NCI-H1105 treated with DMSO at 0.1 percent for 48 hours (cell line): ENCODE measurements around the gene MIDN.

ENCODE experiments used
- DNase-seq: peaks from one replicate; lab custom pipeline; 2025; lab: John Stamatoyannopoulos, UW

The MIDN gene

DNA sequence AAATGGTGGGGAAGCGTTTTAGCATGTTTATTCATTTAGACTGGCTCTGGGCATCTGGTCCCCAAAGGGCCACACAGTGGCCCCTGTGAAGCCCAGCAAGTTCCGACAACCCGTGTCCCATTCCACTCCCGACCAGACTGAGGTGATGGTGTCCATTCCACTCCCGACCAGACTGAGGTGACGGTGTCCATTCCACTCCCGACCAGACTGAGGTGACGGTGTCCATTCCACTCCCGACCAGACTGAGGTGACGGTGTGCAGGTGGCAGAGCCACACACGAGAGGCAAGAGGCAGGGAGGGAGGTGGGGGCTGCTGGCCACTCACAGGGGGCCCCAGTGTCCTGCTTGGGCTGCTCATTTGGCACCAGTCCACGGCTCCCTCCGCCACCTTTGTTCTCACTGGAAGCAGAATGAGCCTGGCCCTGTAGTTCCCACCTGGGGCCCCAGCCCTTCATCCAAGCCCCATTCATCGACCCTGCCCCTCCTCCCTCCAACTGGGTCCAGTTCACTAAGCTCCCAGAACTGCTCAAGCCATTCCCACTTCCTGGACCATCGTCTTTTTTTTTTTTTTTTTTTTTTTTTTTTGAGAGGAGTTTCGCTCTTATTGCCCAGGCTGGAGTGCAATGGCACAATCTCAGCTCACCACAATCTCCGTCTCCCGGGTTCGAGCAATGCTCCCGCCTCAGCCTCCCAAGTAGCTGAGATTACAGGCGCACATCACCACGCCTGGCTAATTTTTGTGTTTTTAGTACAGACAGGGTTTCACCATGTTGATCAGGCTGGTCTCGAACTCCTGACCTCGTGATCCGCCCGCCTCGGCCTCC is 1.9 kb upstream of the MIDN start:
- peak; percentile 11 for DNase-seq

DNA sequence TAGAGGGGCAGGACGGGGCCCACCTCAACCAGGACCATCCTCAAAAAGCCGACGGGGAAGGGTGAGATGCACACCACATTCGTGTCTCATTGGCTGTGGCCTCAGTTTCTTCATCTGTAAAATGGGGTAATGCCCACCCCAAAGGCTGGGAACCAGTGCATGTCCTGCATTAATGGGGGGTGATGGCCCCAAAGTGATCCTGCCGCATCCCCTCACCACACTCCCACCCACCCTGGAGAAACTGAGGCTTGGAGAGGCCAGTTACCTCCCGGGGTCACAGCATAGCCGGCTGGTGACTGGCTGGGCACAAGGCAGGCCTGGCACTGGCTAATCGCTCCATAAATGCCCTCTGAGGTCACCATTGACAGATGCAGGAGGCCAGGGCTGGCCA is 640 bp upstream of the MIDN start:
- DNase-seq = no peak

DNA sequence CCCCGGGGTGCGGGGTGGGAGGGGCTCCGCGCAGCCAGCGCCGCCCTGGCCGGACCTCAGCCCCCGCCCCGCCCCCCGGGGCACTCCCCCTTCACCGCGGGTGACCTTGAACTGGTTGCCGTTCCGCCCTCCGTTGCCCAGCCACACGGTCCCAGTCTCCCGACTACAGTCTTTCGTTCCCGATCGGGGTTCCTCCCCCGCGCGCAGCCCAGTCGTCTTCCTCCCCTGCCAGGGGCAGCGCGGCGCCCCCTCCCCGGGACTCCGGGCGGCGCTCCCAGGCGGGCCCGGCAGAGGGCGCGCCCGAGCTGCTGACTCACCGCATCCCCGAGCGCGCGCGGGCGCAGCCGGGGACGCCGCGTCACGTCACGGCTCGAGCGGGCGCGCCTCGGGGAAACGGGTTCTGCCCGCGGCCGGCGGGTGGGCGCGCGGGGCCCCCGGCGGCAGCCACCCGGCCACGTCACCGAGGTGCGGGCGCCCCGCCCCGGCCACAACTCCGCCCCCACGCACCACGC is 459 bp downstream of the MIDN start:
- peak; percentile 58 for DNase-seq

DNA sequence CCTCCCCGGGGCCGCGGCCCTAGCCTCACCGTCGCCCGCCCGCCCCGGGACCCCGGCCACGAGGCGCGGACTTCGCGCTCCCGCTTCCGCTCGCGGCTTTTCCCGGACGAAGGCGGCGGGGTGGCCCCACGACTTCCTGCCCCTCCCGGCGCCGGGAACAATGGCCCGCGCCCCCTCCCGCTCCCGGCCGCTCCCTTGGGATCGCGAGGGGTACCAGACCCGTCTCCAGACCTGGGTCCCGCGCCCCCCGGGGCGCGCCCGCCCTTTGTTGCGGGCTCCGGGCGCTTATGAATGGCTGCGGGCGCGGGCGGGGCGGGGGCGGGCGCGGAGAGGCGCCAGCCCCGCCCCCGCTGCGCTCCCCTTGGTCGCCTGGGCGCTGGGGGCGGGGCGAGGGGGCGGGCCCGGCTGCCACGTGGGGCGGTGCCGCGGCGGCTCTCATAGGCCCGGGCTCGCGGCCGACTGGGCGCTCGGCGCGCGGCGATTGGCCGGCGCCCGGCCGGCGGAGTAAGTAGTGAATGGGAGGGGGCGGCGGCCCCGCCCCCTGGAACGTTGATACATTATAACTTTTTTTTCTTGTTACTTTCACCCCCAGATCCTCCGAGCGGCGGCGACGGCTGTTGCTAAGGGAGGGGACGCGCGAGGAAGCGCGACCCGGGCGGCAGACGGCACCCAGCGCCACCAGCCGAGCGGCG is 1.1 kb downstream of the MIDN start:
- DNase-seq = peak; percentile 94

DNA sequence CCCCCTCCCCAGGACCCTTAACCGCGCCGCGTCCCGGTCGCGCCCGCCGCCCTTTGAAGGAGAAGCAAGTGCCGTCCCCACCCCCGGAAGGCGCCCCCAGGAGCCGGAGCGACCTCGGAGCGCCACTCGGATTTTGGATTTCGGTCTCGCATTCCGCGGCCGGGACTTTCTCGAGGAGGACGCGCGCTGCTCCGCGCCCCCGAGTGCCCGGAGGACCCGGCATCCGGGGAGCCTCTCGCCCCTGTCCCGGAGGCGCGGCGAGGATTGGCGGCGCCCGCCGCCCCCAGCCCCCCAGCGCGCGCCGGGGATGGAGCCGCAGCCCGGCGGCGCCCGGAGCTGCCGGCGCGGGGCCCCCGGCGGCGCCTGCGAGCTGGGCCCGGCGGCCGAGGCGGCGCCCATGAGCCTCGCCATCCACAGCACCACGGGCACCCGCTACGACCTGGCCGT is 1.6 kb downstream of the MIDN start:
- DNase-seq = no peak

DNA sequence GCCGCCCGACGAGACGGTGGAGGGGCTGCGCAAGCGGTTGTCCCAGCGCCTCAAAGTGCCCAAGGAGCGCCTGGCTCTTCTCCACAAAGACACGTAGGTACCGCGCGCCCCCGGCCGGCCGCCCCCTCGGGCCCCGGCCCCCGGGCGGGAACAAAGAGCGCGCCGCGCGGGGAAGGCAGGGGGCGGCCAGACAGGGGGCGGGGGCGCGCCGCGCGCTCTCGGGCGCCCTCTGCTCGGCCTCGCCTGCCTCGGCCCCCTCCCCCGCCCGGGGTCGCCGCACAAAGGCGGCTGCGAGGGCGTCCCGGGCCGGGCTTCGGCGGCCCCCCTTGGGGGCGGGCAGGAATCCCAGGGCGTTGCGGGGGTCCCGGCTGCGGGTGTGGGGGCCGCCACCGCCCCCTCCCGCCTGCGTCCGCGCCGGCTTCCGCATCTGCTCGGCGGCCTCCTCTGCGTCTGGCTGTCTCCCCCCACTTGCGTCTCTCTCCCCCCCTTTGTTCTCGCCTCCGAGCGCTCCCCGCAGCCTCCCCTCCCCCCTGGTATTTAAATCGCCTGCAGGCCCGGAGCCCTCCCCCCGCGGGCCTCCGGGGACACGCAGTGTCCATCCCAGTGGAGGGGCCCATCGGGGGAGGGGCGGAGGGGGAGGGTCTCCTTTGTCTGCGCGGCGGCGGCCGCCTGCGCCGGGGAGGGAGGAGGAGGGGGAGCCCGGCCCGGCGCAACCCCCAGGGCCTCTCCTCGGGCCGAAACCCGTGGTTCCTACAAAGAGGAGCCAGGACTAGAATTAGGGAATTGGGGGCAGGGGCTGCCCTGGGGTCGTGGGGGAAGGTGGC is 2.3 kb downstream of the MIDN start:
- DNase-seq = peak; percentile 52

DNA sequence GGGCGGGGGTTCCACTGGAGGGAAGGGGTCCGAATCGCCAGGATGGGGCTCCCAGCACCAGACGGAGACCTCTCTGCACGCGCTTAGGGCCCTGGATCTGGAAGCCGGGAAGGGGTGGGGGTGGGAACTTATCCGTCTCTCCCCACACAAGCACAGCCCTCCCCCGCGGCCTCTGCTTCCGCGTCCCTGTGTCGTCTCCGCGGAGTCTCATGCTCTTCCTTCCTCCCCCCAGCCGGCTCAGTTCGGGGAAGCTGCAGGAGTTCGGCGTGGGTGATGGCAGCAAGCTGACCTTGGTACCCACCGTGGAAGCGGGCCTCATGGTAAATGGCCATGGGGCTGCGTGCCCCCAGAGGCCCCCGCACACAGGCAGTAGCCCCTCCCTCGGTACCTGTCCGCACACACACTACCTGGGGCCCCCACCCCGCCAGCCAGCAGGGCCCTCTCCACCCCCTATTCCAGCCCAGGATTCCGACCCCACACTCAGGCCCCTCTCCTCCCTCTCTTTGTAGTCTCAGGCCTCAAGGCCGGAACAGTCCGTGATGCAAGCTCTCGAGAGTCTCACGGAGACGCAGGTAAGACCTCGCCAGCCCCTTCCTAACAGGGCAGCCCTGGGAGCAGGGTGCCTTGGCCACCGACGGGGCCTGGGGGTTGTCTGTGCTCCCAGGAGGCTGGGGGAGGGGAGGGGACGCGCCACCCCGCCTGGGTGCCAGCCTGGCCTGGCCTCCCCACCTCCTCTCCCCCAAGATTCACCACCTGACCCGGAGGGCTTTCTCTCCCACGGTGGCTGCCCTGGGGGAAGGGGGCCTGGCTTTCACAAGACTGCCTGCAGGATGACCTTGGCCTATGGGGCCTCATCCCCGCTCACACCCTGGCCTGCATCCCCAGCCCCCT is 3.2 kb downstream of the MIDN start:
- DNase-seq = no peak

DNA sequence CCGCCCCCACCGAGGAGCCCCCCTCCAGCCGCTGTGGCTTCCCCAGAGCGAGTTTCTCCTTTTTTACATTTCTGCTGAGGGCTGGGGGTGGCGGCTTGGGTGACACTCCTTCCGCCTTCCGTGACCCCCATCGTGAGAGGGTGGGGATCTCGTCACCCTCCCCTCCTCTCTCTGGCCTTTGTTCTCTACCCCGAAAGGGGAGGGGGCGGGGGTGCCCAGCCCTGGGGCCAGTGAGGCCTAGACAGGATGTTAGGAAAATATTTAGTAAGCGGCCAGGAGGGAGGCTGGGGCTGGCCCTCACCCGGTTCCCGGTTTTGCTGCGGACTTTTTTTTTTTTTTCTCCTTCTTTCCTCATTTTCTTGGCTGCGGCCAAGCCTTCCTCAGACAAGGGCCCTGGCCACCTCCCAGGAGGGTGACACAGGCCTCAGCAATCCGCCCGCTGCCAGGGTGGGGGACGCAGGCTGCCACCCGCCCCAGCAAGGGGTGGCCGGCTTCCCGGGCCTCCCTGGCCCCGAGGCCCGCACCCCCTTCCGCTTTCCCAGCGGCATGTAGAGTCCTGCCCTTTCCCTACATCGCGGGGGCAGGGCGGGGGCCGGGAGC is 3.9 kb downstream of the MIDN start:
- DNase-seq = no peak

DNA sequence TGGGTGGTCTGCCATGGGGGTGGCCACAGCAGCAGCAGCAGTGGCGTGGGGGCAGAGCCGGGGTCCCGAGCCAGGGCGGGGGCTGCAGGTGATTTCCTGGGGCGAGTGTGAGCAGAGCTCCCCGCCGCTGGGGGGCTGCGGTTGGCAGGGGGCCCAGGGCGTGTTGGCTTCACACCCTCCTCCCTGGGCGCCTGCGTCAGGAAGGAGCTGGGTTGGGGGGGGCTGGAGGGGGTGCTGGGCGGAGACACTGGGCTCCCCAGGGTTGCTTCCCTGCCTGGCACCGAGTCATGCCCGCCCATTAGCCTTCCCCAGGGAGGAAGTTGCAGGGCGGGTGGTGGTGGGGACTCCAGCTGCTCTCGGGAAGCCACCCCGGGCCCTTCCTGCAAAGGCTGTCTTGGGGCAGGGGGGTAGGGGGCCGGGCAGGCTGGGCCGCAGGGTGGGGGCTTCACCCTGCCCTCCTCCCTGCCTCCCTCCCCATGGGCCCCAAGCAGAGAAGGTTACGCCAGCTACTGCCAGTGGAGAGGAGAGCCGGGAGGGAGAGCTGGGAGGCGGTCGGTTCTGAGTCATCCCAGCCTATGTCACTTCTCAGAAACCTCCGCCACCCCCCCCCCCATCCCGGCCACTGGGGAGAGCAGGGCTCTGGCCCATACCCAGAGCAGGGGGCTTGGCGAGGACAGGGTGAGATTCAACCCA is 4.6 kb downstream of the MIDN start:
- no peak for DNase-seq

DNA sequence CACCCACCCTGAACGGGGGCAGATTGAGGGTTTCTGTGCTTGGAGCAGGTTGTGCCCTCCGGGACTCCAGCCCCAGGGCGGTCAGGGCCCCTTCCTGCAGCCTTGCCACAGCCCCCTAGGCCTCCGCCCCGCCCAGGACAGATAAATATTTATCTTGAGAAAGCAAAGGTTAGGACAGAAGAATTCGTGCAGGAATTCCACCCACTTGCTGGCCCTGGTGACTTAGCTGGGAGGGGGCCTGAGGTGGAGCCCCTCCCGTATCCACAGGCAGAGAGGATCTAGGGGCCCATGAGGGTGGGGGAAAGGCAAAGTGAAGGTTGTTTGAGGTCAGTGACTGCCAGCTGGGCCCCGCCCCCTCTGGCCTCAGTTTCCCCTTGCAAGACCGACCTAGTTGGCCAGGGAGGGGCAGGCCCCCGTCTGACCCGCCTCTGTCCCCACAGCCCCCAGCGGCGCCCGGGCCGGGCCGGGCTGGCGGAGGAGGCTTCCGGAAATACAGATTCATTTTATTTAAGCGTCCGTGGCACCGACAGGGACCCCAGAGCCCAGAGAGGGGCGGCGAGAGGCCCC is 5.2 kb downstream of the MIDN start:
- no peak for DNase-seq

DNA sequence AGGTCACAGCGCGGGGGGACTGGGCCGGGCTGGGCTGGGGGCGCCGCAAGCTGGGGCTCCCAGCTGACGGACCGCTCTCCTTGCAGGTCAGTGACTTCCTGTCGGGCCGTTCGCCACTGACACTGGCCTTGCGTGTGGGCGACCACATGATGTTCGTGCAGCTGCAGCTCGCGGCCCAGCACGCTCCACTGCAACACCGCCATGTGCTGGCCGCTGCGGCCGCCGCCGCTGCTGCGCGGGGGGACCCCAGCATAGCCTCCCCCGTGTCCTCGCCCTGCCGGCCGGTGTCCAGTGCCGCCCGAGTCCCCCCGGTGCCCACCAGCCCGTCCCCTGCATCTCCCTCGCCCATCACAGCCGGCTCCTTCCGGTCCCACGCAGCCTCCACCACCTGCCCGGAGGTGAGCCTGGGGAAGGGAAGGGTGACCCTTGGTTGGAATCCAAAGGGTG is 5.7 kb downstream of the MIDN start:
- no peak for DNase-seq

DNA sequence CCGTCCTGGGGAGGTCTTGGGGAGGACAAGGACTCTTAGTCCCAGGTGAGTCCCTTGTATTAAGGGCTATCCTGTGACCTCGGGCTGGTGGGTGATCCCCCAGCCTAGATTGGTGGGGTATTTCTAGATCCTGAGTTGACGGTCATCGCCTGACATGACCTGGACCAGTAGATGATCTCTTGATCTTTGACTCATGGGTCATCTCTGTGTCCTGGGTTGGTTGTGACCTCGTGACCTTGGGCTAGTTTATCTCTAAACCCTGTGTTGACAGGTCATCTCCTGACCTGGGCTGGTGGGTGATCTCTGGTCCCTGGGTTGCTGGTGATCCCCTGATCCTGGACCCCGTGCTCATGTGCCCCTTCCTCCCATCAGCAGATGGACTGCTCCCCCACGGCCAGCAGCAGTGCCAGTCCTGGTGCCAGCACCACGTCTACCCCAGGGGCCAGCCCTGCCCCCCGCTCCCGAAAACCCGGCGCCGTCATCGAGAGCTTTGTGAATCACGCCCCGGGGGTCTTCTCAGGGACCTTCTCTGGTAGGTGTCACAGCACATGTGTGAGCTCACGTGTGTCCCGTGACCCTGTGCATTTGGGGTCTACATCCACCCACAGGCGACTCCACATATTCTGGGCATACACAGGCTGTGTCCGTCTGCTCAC is 6.3 kb downstream of the MIDN start:
- DNase-seq = no peak

DNA sequence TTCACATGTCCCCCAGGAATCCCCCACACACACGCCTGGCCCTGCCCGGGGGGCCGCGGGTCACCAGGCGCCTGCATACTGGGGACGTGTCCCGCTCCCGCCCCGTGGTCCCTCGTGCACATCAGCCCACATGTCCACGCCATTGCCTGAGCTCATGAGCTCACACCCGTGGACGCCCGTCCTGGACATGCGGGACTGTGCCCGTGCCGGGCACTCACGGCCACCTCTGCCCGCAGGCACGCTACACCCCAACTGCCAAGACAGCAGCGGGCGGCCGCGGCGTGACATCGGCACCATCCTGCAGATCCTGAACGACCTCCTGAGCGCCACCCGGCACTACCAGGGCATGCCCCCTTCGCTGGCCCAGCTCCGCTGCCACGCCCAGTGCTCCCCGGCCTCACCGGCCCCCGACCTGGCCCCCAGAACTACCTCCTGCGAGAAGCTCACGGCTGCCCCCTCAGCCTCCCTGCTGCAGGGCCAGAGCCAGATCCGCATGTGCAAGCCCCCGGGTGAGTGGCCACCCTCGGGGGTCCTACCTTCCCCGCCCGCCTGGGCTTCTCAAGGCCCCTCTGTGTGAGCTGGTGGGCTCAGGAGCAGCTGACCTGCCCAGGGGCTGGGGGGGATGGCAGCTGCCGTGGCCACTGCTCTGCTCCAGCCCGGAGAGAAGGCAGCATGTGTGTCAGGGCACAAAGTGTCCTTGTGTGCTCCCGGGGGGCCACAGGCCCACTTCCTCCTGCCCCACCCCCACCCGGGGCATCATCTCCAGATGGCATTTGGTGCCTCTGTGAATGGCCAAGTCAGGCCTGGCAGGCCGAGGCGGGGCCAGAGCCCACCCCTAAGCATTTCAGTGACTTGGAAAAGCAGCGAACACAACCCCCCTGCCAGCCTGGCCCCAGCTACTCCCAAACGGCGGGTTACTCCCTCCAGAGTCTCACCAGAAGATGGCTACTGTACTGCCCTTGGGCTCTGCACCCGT is 7.1 kb downstream of the MIDN start:
- DNase-seq = no peak

DNA sequence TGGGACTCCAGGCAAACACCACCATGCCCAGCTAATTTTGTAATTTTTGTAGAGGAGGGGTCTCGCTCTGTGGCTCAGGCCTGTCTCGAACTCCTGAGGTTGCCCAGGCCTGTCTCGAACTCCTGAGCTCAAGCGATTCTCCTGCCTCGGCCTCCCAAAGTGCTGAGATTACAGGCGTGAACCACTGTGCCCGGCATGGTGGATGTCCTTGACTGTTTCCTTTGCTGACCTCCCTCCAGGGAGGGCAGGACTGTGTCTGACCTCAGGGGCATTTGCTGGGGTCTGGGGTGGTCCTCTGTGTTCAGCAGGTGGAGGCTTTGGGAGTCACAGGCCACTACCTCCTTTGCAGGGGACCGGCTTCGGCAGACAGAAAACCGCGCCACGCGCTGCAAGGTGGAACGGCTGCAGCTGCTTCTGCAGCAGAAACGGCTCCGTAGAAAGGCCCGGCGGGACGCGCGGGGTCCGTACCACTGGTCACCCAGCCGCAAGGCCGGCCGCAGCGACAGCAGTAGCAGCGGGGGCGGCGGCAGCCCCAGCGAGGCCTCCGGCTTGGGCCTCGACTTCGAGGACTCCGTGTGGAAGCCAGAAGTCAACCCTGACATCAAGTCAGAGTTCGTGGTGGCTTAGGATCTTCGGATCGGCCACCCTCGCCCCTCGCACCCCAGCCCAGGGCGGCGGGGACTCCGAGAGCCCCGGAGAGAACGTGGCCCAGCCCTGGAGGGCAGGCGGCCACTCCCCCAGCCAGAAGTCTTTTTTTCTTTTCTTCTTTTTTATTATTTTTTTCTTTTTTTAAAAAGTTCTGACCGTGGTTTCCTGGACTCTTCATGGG is 8.5 kb downstream of the MIDN start:
- DNase-seq = no peak

DNA sequence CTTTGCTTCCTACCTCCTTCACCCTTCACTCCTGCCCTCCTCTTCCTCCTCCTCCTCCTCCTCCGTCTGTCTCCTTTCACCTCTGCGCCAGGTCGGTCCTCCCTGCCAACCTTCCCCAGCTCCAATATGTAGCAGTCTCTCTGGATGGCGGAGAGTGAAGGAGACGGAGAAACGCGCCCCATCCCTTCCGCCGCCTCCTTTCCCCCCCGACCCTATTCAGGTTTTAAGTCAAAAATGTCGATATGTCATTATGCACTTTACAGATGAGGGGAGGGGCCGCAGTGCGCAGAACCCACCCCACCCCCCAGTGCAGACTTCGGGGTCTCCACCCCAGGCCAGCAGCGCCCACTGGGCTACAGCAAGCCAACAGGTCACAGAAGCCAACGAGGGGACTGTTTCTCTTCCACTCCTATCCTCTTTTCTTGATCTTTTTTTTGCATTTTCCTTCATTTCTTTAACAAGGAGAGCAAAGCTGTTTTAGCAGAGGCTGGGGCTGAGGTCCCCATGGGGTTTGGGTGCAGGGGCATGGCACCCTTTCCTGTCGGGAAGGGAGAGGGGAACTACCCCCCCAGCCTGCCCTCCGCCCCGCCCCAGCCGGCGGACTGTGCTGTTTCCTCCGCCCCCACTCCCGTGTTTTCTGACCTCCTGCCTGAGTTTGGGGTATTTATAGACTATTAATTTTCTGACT is 9.2 kb downstream of the MIDN start:
- DNase-seq = no peak

DNA sequence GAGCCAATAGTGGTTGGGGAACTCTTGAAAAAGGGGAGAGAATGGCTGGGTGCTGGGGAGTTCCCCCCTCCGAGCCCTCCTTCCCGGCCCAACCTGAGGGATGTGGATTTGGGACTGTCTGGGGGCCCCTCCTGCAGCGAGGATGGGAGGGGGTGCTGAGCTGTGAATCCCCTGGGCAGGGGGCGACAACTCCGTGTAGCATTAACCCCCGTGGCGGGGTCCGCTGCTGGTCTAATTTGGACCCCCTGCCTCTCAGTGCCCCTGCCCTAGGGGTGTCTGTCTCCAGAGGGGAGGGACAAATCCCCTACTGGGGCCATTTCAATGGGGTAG is 9.7 kb downstream of the MIDN start:
- no peak for DNase-seq

DNA sequence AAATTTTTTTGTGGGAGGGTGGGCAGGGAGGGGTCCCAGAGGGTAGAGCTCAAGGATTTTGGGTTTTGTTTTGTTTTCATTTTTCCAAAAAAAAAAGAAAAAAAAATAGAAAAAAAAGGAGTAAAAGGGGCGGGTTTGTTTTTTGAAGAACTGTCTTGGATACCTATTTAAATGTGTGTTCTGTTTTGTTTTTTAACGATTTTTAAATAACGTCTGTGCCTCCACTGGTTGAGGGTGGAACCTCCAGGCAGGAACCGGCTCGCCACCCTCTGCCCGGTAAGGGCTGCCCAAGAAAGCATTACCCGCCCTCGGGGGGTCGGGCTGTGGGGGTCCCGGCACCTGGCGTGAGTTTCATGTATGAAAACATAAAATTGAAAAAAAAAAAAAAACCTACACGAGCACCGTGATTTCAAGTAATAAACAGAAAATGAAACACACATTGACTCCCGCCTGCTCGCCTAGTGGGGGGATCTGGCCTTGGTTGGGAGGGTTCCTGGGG is 10.4 kb downstream of the MIDN start:
- no peak for DNase-seq
